Liver (tissue), 9 donors: Measurements from ENCODE around the gene PHF21B. TPM values are rescaled to one million over a fixed set of nuclear protein-coding genes. Genes with fewer than 3 reads are reported as not detected.

Experiments
- DNase-seq: peaks from one replicate; pipeline ENCODE4 v3.0.0-alpha.2; 2017; ENCODE audit warnings: low spot score
- H3K27ac ChIP-seq, 2 donors: one replicate each; pipeline ENCODE4 v1.7.0; 2013; ENCODE audit warnings: inconsistent platforms in 2 of 2, low read length in 2 of 2, control low read depth in 1 of 2, low read depth in 1 of 2, mild to moderate bottlenecking in 1 of 2
- H3K27me3 ChIP-seq, 4 donors: one replicate each; pipeline versions ENCODE4 v1.6.1 to v1.7.0; 2013; ENCODE audit warnings: low read length in 3 of 4, inconsistent platforms in 1 of 4, mild to moderate bottlenecking in 1 of 4, moderate library complexity in 1 of 4; ENCODE audit not compliant: control insufficient read depth in 4 of 4, insufficient read depth in 4 of 4
- H3K36me3 ChIP-seq, 4 donors: one replicate each; pipeline versions ENCODE4 v1.6.1 to v1.7.0; 2013; ENCODE audit warnings: low read length in 3 of 4, mild to moderate bottlenecking in 3 of 4, low read depth in 1 of 4, moderate library complexity in 1 of 4; ENCODE audit not compliant: control insufficient read depth in 4 of 4, insufficient read depth in 3 of 4
- H3K4me1 ChIP-seq, 4 donors: one replicate each; pipeline versions ENCODE4 v1.6.1 to v1.7.0; 2013; ENCODE audit warnings: low read length in 3 of 4, mild to moderate bottlenecking in 3 of 4, moderate library complexity in 1 of 4; ENCODE audit not compliant: control insufficient read depth in 4 of 4, insufficient read depth in 4 of 4
- H3K4me3 ChIP-seq, 3 donors: one replicate each; pipeline versions ENCODE4 v1.6.1 to v1.7.0; 2013; ENCODE audit warnings: low read length in 3 of 3, control low read depth in 1 of 3, low read depth in 1 of 3, mild to moderate bottlenecking in 1 of 3
- H3K9ac ChIP-seq, 2 donors: one replicate each; pipeline ENCODE4 v1.7.0; 2013; ENCODE audit warnings: low read length in 2 of 2, mild to moderate bottlenecking in 2 of 2, moderate library complexity in 2 of 2, control low read depth in 1 of 2, low read depth in 1 of 2
- H3K9me3 ChIP-seq, 4 donors: one replicate each; pipeline versions ENCODE4 v1.6.1 to v1.7.0; 2013; ENCODE audit warnings: low read length in 3 of 4; ENCODE audit not compliant: control insufficient read depth in 4 of 4
- FOXA2 ChIP-seq: IDR thresholded peaks from 2 replicates; pipeline ENCODE4 v1.6.1; 2016; ENCODE audit warnings: antibody characterized with exemption
- HNF4A ChIP-seq, 2 donors: conservative IDR thresholded peaks; 2 replicates each; pipeline ENCODE4 v1.6.1; 2016; ENCODE audit warnings: antibody characterized with exemption in 2 of 2, mild to moderate bottlenecking in 2 of 2
- WGBS: extraction: QIAGEN DNeasy Blood & Tissue Kit; methylation state at CpG from one replicate; pipeline ENCODE4 v1.1.7; 2013; 5-methylcytosine and 5-hydroxymethylcytosine counted together
- polyA plus RNA-seq, 2 donors: library from polyadenylated mRNA; stranded (reverse) in 1 of 2; unstranded in 1 of 2; fragments of 200-250 nt in 1 of 2; fragments of >200 nt in 1 of 2; fragmentation: Nextera tagmentation in 1 of 2; extraction: Ambion mirVana in 1 of 2; gene quantifications; one replicate each; pipeline versions ENCODE4 v1.2.1 to v1.2.3, GENCODE V29; 2013 to 2015
- total RNA-seq, 2 donors: library from RNA; depleted of rRNA; stranded (reverse); fragments of >200 nt; gene quantifications; one replicate each; pipeline ENCODE4 v1.2.3, GENCODE V29; 2014
- TF ChIP-seq, protein P1 (sequence below): IDR thresholded peaks from 2 replicates; pipeline ENCODE4 v1.6.1; 2016; ENCODE audit warnings: antibody characterized with exemption
- TF ChIP-seq, protein P2 (sequence below): IDR thresholded peaks from 2 replicates; pipeline ENCODE4 v1.6.1; 2016; ENCODE audit warnings: antibody characterized with exemption
- donor health status: healthy.
- donor health status: healthy.
- donor health status: healthy.
- donor health status: healthy.
- donor health status: healthy.

Gene PHF21B
- total and polyA plus RNA-seq, 4 donors: not detected

DNA sequence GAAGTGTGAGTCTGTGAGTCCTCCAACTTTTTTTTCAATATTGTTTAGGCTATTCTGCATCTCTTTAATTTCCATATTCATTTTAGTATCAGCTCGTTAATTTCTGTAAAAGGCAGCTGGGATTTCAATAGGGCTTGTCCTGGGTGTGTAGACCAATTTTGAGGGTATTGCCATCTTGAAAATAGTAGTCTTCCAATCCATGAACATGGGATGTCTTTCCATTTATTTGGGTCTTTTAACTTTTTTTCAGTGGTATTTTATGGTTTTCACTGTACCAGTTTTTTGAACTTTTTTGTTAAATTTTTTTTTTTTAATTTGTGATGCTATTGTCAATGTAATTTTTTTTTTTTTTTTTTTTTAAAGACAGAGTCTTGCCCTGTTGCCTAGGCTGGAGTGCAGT lies 177.9 kb downstream of the PHF21B start:
- Histone ChIP-seq H3K9me3 (peaks cover 0 to 6% (median 0%) of the 10 kb centered on the region in 4 donors), H3K9ac (no peak overlapping the region), H3K4me3 (no peak overlapping the region), H3K36me3 (no peaks in the 10 kb centered on the region), H3K27me3 (no peaks in the 10 kb centered on the region), H3K4me1 (no peaks in the 10 kb centered on the region), H3K27ac (no peak overlapping the region)
- no peak for TF ChIP-seq FOXA2
- TF ChIP-seq, protein P1, sequence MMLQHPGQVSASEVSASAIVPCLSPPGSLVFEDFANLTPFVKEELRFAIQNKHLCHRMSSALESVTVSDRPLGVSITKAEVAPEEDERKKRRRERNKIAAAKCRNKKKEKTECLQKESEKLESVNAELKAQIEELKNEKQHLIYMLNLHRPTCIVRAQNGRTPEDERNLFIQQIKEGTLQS: no peak
- TF ChIP-seq, protein P2, sequence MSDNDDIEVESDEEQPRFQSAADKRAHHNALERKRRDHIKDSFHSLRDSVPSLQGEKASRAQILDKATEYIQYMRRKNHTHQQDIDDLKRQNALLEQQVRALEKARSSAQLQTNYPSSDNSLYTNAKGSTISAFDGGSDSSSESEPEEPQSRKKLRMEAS: no peak
- no peak for TF ChIP-seq HNF4A (conservative IDR thresholded peaks at IDR 0.05)
- DNase-seq: no peak
- WGBS: 70% methylated on average over 1 of the region's 1 CpG

Other genes with a start within 250 kb of the PHF21B start
- gene NUP50, start 153.9 kb upstream of the PHF21B start, total RNA-seq: 10 to 100 TPM; 32.7 to 48.2 TPM
- 10 to 100 TPM in 1 of 2 donors, 1 to 10 TPM in 1; 8.7 to 17.0 TPM for gene NUP50, start 153.9 kb upstream of the PHF21B start, polyA plus RNA-seq
- 10 to 100 TPM; 14.9 to 20.4 TPM for gene KIAA0930, start 230.9 kb upstream of the PHF21B start, total RNA-seq
- gene KIAA0930, start 230.9 kb upstream of the PHF21B start, polyA plus RNA-seq: 10 to 100 TPM in 1 of 2 donors, 1 to 10 TPM in 1; 6.1 to 30.0 TPM